ENCODE results near the gene DPP3. TPM values are rescaled to one million over a fixed set of nuclear protein-coding genes. Genes with fewer than 3 reads are reported as not detected.

Gene DPP3
- polyA plus RNA-seq, 1 of the 3 experiments (the other 2 are of a cell fraction) = 70.6 TPM

DNA sequence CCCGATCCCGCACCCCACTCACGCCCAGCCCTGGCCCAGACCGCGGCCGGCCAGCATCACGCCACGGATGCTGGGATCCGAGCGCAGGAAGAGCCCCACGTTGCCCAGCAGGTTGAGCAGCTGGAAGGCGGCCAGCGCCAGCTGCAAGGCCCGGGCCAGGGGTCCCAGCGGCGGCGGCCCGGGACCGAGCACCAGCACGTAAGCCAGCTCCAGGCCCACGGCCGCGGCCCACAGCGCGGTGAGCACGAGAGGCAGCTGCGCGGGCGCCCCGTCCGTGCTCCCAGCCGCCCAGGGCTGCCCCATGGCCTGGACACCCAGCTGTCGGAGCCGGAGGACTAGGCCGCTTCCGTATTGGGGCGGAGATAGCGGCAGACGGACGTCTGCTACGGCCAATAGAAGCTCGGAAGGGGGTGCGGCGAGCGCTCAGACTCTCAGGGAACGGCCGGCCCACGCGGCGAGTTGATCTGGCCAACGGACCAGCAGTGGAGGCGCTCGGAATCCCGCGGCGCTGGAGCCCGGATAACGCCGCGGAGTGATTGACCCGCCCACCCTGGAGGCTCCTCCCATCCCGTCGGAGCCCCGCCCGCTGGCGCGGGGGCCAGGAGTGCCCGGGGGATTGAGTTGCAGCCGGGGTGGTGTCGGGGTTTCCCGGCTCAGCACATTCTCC lies 65.6 kb downstream of the DPP3 start, which contains the start of gene ZDHHC24:
Gene ZDHHC24 (minus strand): TSS at position 348 of the 667 bp plus-strand sequence. CDS start 45 bp downstream, at position 303.
- Histone ChIP-seq H3K79me2 (ENCODE audit: insufficient read depth) (peaks cover 7% of the 10 kb centered on the region), H3K4me1 (ENCODE audit: control insufficient read depth in 1 of 2, insufficient read depth in 2 of 2, low read depth in 1 of 2, low read length in 1 of 2) (peaks cover 0 to 10% of the 10 kb centered on the region in 2 experiments; a peak in 1 of 4 replicates), H3F3A (replicated peaks; ENCODE audit: insufficient read depth) (peaks cover 4% of the 10 kb centered on the region), H3K9me2 (no peaks in the 10 kb centered on the region), H3K4me2 (peak within 1 kb of the TSS; percentile 89), H3K4me3 (ENCODE audit: low read depth in 2 of 2, low read length in 1 of 2) (peak within 1 kb of the TSS; percentile 84 to 88), H4K20me1 (ENCODE audit: insufficient read depth) (no peaks in the 10 kb centered on the region), H2AFZ (ENCODE audit: low read depth) (peak within 1 kb of the TSS; percentile 98), H3K36me3 (replicated peaks in 1 of 2; ENCODE audit: control insufficient read depth in 1 of 2, insufficient read depth in 2 of 2, low read length in 1 of 2) (peaks cover 1 to 9% of the 10 kb centered on the region in 2 experiments), H3K27ac (ENCODE audit: low read depth in 2 of 2, low read length in 1 of 2) (peak within 1 kb of the TSS; percentile 39 to 64; a peak in 3 of 4 replicates), H3K9ac (peak within 1 kb of the TSS; percentile 86), H3K27me3 (ENCODE audit: insufficient read depth) (no peaks in the 10 kb centered on the region), H3K9me3 (no peaks in the 10 kb centered on the region)
- DNase-seq = peak; percentile 99
- WGBS (ENCODE audit: low lambda C conversion rate) = 0% methylated on average over 13 of the region's 71 CpGs
- ChIA-PET CTCF (interaction anchor here (0.6 to 2.8 kb wide), 7 partner anchors 9 to 1229 kb away, joined by 3 to 20 read pairs (median 4); partner anchors contain the start of gene RBM4B), POLR2A (interaction anchor here (0.6 to 1.8 kb wide), 7 partner anchors 14 to 133 kb away, joined by 3 to 9 read pairs (median 4); partner anchors contain the start of genes BBS1 and CTSF)
- TF ChIP-seq IRF3 (IDR thresholded peaks at IDR 0.05; ENCODE audit: low read depth, low read length) (peak; percentile 43), RCOR1 (IDR thresholded peaks at IDR 0.05; ENCODE audit: low read length) (no peak), USF2 (IDR thresholded peaks at IDR 0.05; ENCODE audit: borderline replicate concordance, low read depth, low read length) (no peak), TEAD4 (IDR thresholded peaks at IDR 0.05; ENCODE audit: borderline replicate concordance, insufficient read depth) (no peak), FOXJ3 (CRISPR knock-in tag; IDR thresholded peaks at IDR 0.05) (no peak), RXRA (IDR thresholded peaks at IDR 0.05; ENCODE audit: borderline replicate concordance, low read depth) (no peak), RFX5 (IDR thresholded peaks at IDR 0.05; ENCODE audit: low read length) (0 out of 2 replicates have a peak, but pooled peaks have one; percentile 24), CHD2 (IDR thresholded peaks at IDR 0.05; ENCODE audit: low read length, partially characterized antibody) (peak; percentile 78), GABPA (IDR thresholded peaks at IDR 0.05; ENCODE audit: low read depth) (peak; percentile 55), RAD21 (IDR thresholded peaks at IDR 0.05; ENCODE audit: low read length) (no peak), SIN3A (IDR thresholded peaks at IDR 0.05; ENCODE audit: borderline replicate concordance, low read depth, low read length) (peak; percentile 85; the same call in 1 of the 2 replicates), MXI1 (IDR thresholded peaks at IDR 0.05; ENCODE audit: low read depth, low read length) (peak; percentile 91), GATA2 (CRISPR knock-in tag; IDR thresholded peaks at IDR 0.05) (no peak), ELF1 (IDR thresholded peaks at IDR 0.05) (peak; percentile 96), ZBTB33 (IDR thresholded peaks at IDR 0.05; ENCODE audit: borderline replicate concordance, low read depth) (peak; percentile 45; the same call in 1 of the 2 replicates), TAF1 (IDR thresholded peaks at IDR 0.05; ENCODE audit: borderline replicate concordance, low read depth, low read length) (peak; percentile 61; the same call in 1 of the 2 replicates), POLR2AphosphoS5 (IDR thresholded peaks at IDR 0.05; ENCODE audit: low read depth, low read length) (peak; percentile 56; the same call in 1 of the 2 replicates)
- TF ChIP-seq, protein P1, sequence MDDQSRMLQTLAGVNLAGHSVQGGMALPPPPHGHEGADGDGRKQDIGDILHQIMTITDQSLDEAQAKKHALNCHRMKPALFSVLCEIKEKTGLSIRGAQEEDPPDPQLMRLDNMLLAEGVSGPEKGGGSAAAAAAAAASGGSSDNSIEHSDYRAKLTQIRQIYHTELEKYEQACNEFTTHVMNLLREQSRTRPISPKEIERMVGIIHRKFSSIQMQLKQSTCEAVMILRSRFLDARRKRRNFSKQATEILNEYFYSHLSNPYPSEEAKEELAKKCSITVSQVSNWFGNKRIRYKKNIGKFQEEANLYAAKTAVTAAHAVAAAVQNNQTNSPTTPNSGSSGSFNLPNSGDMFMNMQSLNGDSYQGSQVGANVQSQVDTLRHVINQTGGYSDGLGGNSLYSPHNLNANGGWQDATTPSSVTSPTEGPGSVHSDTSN (IDR thresholded peaks at IDR 0.05) = peak; percentile 99
